Endothelial cell of umbilical vein (primary cell): ENCODE data around the gene BRCA2. TPM values are rescaled to one million over a fixed set of nuclear protein-coding genes. Genes with fewer than 3 reads are reported as not detected.

Experiments
- BruUV-seq: library from RNA; stranded (reverse); fragments of 400-500 nt; replicated peaks from 2 replicates; lab custom pipeline; 2021; lab: Mats Ljungman, UMichigan
- CTCF ChIA-PET: fragments of 300-600, 350-600 bp; sonication (Branson Sonifier 250); formaldehyde crosslinking; loops from one replicate; lab custom pipeline; 2021; ENCODE audit warnings: antibody characterized with exemption, inconsistent platforms; lab: Charles Lee
- POLR2A ChIA-PET: fragments of 300-600, 350-600 bp; sonication (Branson Sonifier 250); formaldehyde crosslinking; loops from one replicate; lab custom pipeline; 2021; ENCODE audit warnings: antibody characterized with exemption, inconsistent platforms; lab: Charles Lee
- DNase-seq: peaks from one replicate; pipeline ENCODE4 v3.0.0-alpha.2; 2011; ENCODE audit warnings: low read depth, low spot score
- FAIRE-seq: peaks from 2 replicates; lab custom pipeline; 2011; peaks lifted over from hg19 to GRCh38; lab: Jason Lieb, UNC
- H2AFZ ChIP-seq: 2 replicates; pipeline ENCODE4 v1.6.0; 2012; ENCODE audit warnings: low read depth, low read length, control low read depth, inconsistent platforms
- H3K27ac ChIP-seq: 2 replicates; pipeline ENCODE4 v1.5.1; 2011; ENCODE audit warnings: low read depth, mild to moderate bottlenecking, control low read depth, low read length, moderate library complexity; ENCODE audit not compliant: insufficient read depth
- H3K27me3 ChIP-seq, 2 experiments: 2 replicates each; pipeline versions ENCODE4 v1.6.0 to v1.6.1; 2011; ENCODE audit warnings: low read length in 2 of 2, mixed read lengths in 1 of 2; ENCODE audit not compliant: control insufficient read depth in 2 of 2, insufficient read depth in 2 of 2
- H3K36me3 ChIP-seq, 2 experiments: 2 replicates in 1 of 2; 3 replicates in 1 of 2; pipeline ENCODE4 v1.5.1; 2011; ENCODE audit warnings: low read length in 2 of 2, mild to moderate bottlenecking in 1 of 2, moderate library complexity in 1 of 2; ENCODE audit not compliant: control insufficient read depth in 2 of 2, insufficient read depth in 2 of 2; ENCODE audit errors: extremely low read depth in 1 of 2
- H3K4me1 ChIP-seq: 3 replicates; pipeline ENCODE4 v1.5.1; 2011; ENCODE audit warnings: mild to moderate bottlenecking, low read length; ENCODE audit not compliant: control insufficient read depth, insufficient read depth; ENCODE audit errors: extremely low read depth
- H3K4me2 ChIP-seq: 2 replicates; pipeline ENCODE4 v1.6.1; 2011; ENCODE audit warnings: low read length, control low read depth, mixed read lengths; ENCODE audit not compliant: insufficient read depth
- H3K4me3 ChIP-seq, 3 experiments: fragments of 200-600 bp in 1 of 3; sonication (generic), shearing (Covaris generic) in 1 of 3; replicated peaks in 1 of 3; 2 replicates each; pipeline ENCODE4 v1.5.1; 2011 to 2016; ENCODE audit warnings: control low read depth in 3 of 3, low read length in 3 of 3, mild to moderate bottlenecking in 2 of 3, inconsistent platforms in 1 of 3, low read depth in 1 of 3, moderate library complexity in 1 of 3; ENCODE audit not compliant: insufficient read depth in 1 of 3
- H3K79me2 ChIP-seq: 2 replicates; pipeline ENCODE4 v1.6.0; 2012; ENCODE audit warnings: low read length, inconsistent platforms; ENCODE audit not compliant: control insufficient read depth, insufficient read depth
- H3K9ac ChIP-seq: replicated peaks from 2 replicates; pipeline ENCODE3; 2011; ENCODE audit warnings: low read length, control low read depth; ENCODE audit not compliant: insufficient read depth; ENCODE audit errors: extremely low read depth
- H3K9me1 ChIP-seq: replicated peaks from 3 replicates; pipeline ENCODE4 v1.6.0; 2011; ENCODE audit warnings: mild to moderate bottlenecking, low read length; ENCODE audit not compliant: control insufficient read depth, insufficient read depth; ENCODE audit errors: extremely low read depth
- H3K9me3 ChIP-seq: replicated peaks from 2 replicates; pipeline ENCODE4 v1.5.1; 2012; ENCODE audit warnings: low read length, inconsistent platforms; ENCODE audit not compliant: control insufficient read depth, insufficient read depth
- H4K20me1 ChIP-seq: replicated peaks from 2 replicates; pipeline ENCODE3; 2011; ENCODE audit warnings: mild to moderate bottlenecking, low read length; ENCODE audit not compliant: control insufficient read depth, insufficient read depth; ENCODE audit errors: extremely low read depth
- CTCF ChIP-seq, 2 donors: IDR thresholded peaks; 1 replicate in 1 of 2; 2 replicates in 1 of 2; pipeline ENCODE4 v1.5.1; 2011; ENCODE audit warnings: low read length in 2 of 2, mild to moderate bottlenecking in 2 of 2, moderate library complexity in 2 of 2, control low read depth in 1 of 2, inconsistent platforms in 1 of 2, low read depth in 1 of 2; ENCODE audit not compliant: insufficient read depth in 1 of 2; ENCODE audit errors: extremely low read depth in 1 of 2
- EZH2 ChIP-seq: IDR thresholded peaks from 2 replicates; pipeline ENCODE4 v1.6.1; 2012; ENCODE audit warnings: borderline replicate concordance, low read depth, mild to moderate bottlenecking, moderate library complexity, low read length, inconsistent platforms; ENCODE audit not compliant: severe bottlenecking
- FOS ChIP-seq: IDR thresholded peaks from 2 replicates; pipeline ENCODE4 v1.6.1; 2011; ENCODE audit warnings: mild to moderate bottlenecking, low read length, moderate library complexity, borderline replicate concordance; ENCODE audit not compliant: insufficient read depth
- GATA2 ChIP-seq: IDR thresholded peaks from 2 replicates; pipeline ENCODE4 v1.7.0; 2011; ENCODE audit warnings: low read depth, mild to moderate bottlenecking, moderate library complexity, mixed read lengths, low read length; ENCODE audit not compliant: insufficient read length, insufficient read depth
- JUN ChIP-seq: IDR thresholded peaks from 2 replicates; pipeline ENCODE4 v1.6.1; 2011; ENCODE audit warnings: borderline replicate concordance, low read depth; ENCODE audit not compliant: insufficient read length, insufficient read depth
- MAX ChIP-seq: IDR thresholded peaks from 2 replicates; pipeline ENCODE4 v1.6.1; 2011; ENCODE audit not compliant: insufficient read depth, insufficient read length
- MYC ChIP-seq: IDR thresholded peaks from one replicate; pipeline ENCODE4 v1.6.1; 2011; ENCODE audit warnings: mild to moderate bottlenecking, low read depth, low read length
- POLR2A ChIP-seq: IDR thresholded peaks from 2 replicates; pipeline ENCODE4 v1.6.1; 2012; ENCODE audit warnings: low read depth, mild to moderate bottlenecking, control low read depth, low read length
- POLR2AphosphoS5 ChIP-seq: IDR thresholded peaks from 2 replicates; pipeline ENCODE4 v1.6.1; 2012; ENCODE audit warnings: low read depth, mild to moderate bottlenecking, control low read depth, low read length, moderate library complexity; ENCODE audit not compliant: insufficient read depth
- dilution Hi-C: fragments of 300-500 bp; cut with MboI; formaldehyde crosslinking; loops from one replicate; pipeline ENCODE4 v1.15.0; 2019; ENCODE audit warnings: low sequenced_read_pairs; ENCODE audit not compliant: extremely low pct_ligation_motif_present
- intact Hi-C: fragments of 100-400 bp; cut with micrococcal nuclease; formaldehyde crosslinking; loops from one replicate; pipeline ENCODE4 v1.10.0; 2022
- polyA plus RNA-seq, 4 experiments: library from polyadenylated mRNA; depleted of rRNA in 3 of 4; stranded (reverse) in 3 of 4; unstranded in 1 of 4; fragments of >200 nt; gene quantifications; 2 replicates each; pipeline versions ENCODE4 v1.2.1 to v1.2.3, GENCODE V29; 2011 to 2012; ENCODE audit warnings: missing spikeins in 1 of 4
- total RNA-seq: library from RNA; stranded (reverse); gene quantifications from 2 replicates; pipeline ENCODE4 v1.2.3, GENCODE V29; 2021

The BRCA2 gene
- total and polyA plus RNA-seq, 2 donors (not counting 3 experiments of a cell fraction or from before 2014, with no cell fraction given), result 2.9 to 17.5 TPM

GRCh38 chr13:32300920-32301319 is 14.4 kb upstream of the BRCA2 start:
- Histone ChIP-seq H3K36me3 (no peaks in the 10 kb centered on the region), H2AFZ (no peak overlapping the region), H3K9me1 (no peaks in the 10 kb centered on the region), H3K4me2 (no peak overlapping the region), H3K4me1 (peaks cover 9% of the 10 kb centered on the region), H3K27ac (no peak overlapping the region), H3K4me3 (no peak overlapping the region), H3K9ac (no peak overlapping the region), H3K27me3 (no peaks in the 10 kb centered on the region), H4K20me1 (no peaks in the 10 kb centered on the region), H3K79me2 (no peaks in the 10 kb centered on the region), H3K9me3 (no peaks in the 10 kb centered on the region)
- TF ChIP-seq POLR2AphosphoS5 (no peak), MAX (no peak), EZH2 (no peak), GATA2 (no peak), MYC (no peak), FOS (no peak), CTCF (IDR thresholded peaks at IDR 0.05; ENCODE audit: extremely low read depth in 1 of 2, insufficient read depth in 1 of 2, low read depth in 1 of 2, low read length in 2 of 2) (no peak), POLR2A (no peak), JUN (no peak)
- intact Hi-C loops (no loop called here), dilution Hi-C loops (no loop called here)
- ChIA-PET POLR2A (no interaction called here), CTCF (interaction anchor here (1.0 to 2.6 kb wide), 4 partner anchors 13 to 55 kb away, joined by 3 to 16 read pairs (median 4); no protein-coding TSS in a partner anchor)
- DNase-seq, result no peak
- FAIRE-seq, result no peak
- BruUV-seq, result no TSS peak
